Measurements from ENCODE around the gene ATP6V0B. TPM values are rescaled to one million over a fixed set of nuclear protein-coding genes. Genes with fewer than 3 reads are reported as not detected.

The ATP6V0B gene
- total and polyA plus RNA-seq, 2 experiments from 2014 or later: 112 to 142 TPM

DNA sequence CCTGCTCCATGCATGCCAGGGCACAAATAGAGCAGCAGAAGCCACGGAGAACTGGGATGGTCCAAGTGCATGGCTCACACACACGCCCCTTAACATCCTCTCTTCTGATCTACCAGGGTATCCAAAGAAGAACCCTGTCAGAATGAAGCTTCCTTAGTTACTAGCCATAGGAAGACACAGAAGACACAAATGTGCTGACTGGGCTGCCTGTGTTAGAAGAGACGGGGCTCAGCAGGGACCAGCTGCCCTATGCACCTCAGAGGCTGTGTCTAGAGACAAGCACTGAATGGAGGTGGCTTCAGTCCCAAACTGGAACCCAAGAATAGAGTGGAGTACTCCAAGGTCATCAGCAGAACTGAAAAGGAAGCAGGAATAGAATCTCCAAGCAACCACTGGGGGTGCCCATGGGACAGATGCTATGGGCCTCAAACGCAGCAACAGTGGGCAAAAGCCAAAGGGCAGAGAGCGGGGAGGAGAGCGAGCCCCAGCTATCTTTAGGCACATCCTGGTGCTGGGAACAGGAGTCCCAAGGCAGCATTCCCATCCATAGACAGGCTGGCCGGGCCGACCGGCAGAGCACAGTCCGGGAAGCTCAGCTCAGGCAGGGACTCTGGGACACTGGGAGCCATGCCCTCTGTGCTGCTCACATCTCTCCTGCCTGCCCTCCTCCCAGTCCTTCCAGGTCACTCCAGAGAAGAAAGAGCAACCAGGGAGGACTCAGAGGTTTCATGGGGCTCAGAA lies 47.0 kb downstream of the ATP6V0B start:
- Histone ChIP-seq H3F3A (replicated peaks; ENCODE audit: low read depth) (no peaks in the 10 kb centered on the region), H3K36me3 (ENCODE audit: insufficient read depth) (no peaks in the 10 kb centered on the region), H3K4me3 (no peak overlapping the region), H3K27me3 (ENCODE audit: insufficient read depth) (no peaks in the 10 kb centered on the region), H3K27ac (ENCODE audit: low read depth) (no peak overlapping the region), H3K79me2 (replicated peaks; ENCODE audit: insufficient read depth) (peaks cover 12% of the 10 kb centered on the region), H3K4me1 (ENCODE audit: insufficient read depth) (peaks cover 5% of the 10 kb centered on the region; the same call in 1 of the 2 replicates), H3K4me2 (no peak overlapping the region), H2AFZ (no peak overlapping the region), H4K20me1 (replicated peaks; ENCODE audit: insufficient read depth) (no peaks in the 10 kb centered on the region; the same call in 1 of the 2 replicates), H3K9me2 (ENCODE audit: insufficient read depth) (no peaks in the 10 kb centered on the region)
- no peak for TF ChIP-seq STAT1 (IDR thresholded peaks at IDR 0.05; ENCODE audit: unreplicated experiment)
- TF ChIP-seq JUNB (IDR thresholded peaks at IDR 0.05; ENCODE audit: unreplicated experiment): no peak
- Mint-ChIP-seq H3K9me3 (no peaks in the 10 kb centered on the region), H3K36me3 (ENCODE audit: low read depth) (peaks cover 53% of the 10 kb centered on the region), H3K4me3 (no peak overlapping the region), H3K4me1 (peaks cover 17% of the 10 kb centered on the region; the same call in 2 of the 3 replicates), H3K27me3 (ENCODE audit: insufficient read depth, low read depth, poor library complexity) (peaks cover 5% of the 10 kb centered on the region), H3K27ac (no peak overlapping the region)
- ATAC-seq: peak; percentile 11; the same call in 2 of the 3 replicates
- no peak for DNase-seq (ENCODE audit: low spot score)

DNA sequence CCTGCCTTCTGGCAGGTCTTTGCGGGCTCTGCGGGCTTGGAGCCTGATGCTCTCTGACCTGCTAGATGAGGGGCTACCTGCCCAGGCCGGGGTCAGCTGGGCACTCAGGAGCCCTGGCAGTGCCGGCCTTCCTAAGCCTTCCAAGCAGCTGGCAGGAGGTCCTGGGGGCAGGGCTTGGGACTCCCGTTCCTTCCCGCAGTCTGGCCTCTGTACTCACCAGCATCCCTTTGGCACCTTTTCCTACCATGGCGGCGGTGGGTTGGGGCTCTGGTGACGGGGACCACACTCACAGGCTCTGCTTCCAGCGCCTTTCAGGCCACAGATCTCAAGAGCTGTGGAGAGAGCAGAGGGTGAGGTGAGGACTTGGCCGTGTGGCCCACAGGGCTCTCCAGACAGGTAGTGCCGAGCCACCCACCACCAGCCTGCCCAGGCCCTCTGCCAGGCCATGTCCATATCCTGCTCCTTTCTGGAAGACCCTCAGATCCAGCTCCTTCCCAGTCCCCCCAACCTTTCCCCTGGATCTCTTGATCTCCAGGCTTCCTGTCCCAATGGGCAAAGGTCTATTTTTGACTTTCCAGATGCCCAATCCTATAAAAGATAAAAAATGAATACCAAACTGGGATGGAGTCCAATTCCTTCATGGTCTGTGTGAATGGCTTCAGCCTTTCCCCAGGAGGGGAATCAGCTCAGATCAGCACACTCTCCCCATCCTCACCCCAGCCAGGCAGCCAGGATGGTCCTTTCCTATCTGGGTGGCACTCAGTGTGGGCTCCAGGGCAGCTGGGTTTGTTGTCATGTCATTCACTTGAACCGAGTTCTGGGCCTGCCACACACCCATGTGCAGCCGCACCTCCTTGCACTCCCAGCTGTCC lies 49.5 kb downstream of the ATP6V0B start:
- peaks cover 37% of the 10 kb centered on the region for H3K79me2 ChIP-seq (replicated peaks; ENCODE audit: insufficient read depth)
- Mint-ChIP-seq H3K9me3 (peaks cover 4% of the 10 kb centered on the region; the same call in 1 of the 3 replicates), H3K4me1 (peaks cover 34% of the 10 kb centered on the region), H3K4me3 (no peak overlapping the region; the same call in 2 of the 3 replicates), H3K27me3 (ENCODE audit: insufficient read depth, low read depth, poor library complexity) (peaks cover 9% of the 10 kb centered on the region), H3K27ac (no peak overlapping the region), H3K36me3 (ENCODE audit: low read depth) (peaks cover 65% of the 10 kb centered on the region)
- no peak overlapping the region for H3K4me3 ChIP-seq
- H3K4me2 ChIP-seq: no peak overlapping the region
- H2AFZ ChIP-seq: no peak overlapping the region
- H3K27me3 ChIP-seq (ENCODE audit: insufficient read depth): no peaks in the 10 kb centered on the region
- ATAC-seq (no peak), DNase-seq (ENCODE audit: low spot score) (no peak)
- no peaks in the 10 kb centered on the region for H3K9me2 ChIP-seq (ENCODE audit: insufficient read depth)
- no peaks in the 10 kb centered on the region; the same call in 1 of the 2 replicates for H3K36me3 ChIP-seq (ENCODE audit: insufficient read depth)
- H3K4me1 ChIP-seq (ENCODE audit: insufficient read depth): peaks cover 9% of the 10 kb centered on the region; the same call in 1 of the 2 replicates
- H3F3A ChIP-seq (replicated peaks; ENCODE audit: low read depth): 0 out of 2 replicates have a peak, but pooled peaks cover 4% of the 10 kb centered on the region
- H4K20me1 ChIP-seq (replicated peaks; ENCODE audit: insufficient read depth): no peaks in the 10 kb centered on the region; the same call in 1 of the 2 replicates
- H3K27ac ChIP-seq (ENCODE audit: low read depth): no peak overlapping the region
- no peak for TF ChIP-seq CTCF (conservative IDR thresholded peaks at IDR 0.05; ENCODE audit: low read depth in 2 of 2)
- no peak for TF ChIP-seq ZNF462 (CRISPR knock-in tag; IDR thresholded peaks at IDR 0.05)
- no peak for TF ChIP-seq POLR2AphosphoS5 (IDR thresholded peaks at IDR 0.05; ENCODE audit: low read depth)
- TF ChIP-seq EZH2phosphoT487 (IDR thresholded peaks at IDR 0.05; ENCODE audit: unreplicated experiment): no peak
- no peak for TF ChIP-seq JUNB (IDR thresholded peaks at IDR 0.05; ENCODE audit: unreplicated experiment)
- TF ChIP-seq NANOG (IDR thresholded peaks at IDR 0.05; ENCODE audit: borderline replicate concordance): no peak
- TF ChIP-seq ZNF331 (CRISPR knock-in tag; IDR thresholded peaks at IDR 0.05; ENCODE audit: low read depth): no peak
- TF ChIP-seq STAT1 (IDR thresholded peaks at IDR 0.05; ENCODE audit: unreplicated experiment): no peak
- TF ChIP-seq, protein P1, sequence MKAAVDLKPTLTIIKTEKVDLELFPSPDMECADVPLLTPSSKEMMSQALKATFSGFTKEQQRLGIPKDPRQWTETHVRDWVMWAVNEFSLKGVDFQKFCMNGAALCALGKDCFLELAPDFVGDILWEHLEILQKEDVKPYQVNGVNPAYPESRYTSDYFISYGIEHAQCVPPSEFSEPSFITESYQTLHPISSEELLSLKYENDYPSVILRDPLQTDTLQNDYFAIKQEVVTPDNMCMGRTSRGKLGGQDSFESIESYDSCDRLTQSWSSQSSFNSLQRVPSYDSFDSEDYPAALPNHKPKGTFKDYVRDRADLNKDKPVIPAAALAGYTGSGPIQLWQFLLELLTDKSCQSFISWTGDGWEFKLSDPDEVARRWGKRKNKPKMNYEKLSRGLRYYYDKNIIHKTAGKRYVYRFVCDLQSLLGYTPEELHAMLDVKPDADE (IDR thresholded peaks at IDR 0.05): no peak
- TF ChIP-seq EZH2 (IDR thresholded peaks at IDR 0.05; ENCODE audit: low read depth, unreplicated experiment): no peak
